Tibial nerve (tissue), 4 donors: ENCODE data around the gene HIBADH. TPM values are rescaled to one million over a fixed set of nuclear protein-coding genes. Genes with fewer than 3 reads are reported as not detected.

Experiments
- DNase-seq, 2 donors: peaks; one replicate each; pipeline ENCODE4 v3.0.0-alpha.2; 2019; ENCODE audit warnings: low spot score in 2 of 2
- H3K27ac ChIP-seq, 4 donors: fragments of 200-600 bp; sonication (generic) in 3 of 4; one replicate each; pipeline ENCODE4 v1.5.1; 2017 to 2019; ENCODE audit warnings: mild to moderate bottlenecking in 1 of 4
- H3K27me3 ChIP-seq, 2 donors: fragments of 200-600 bp; sonication (generic) in 1 of 2; one replicate each; pipeline versions ENCODE4 v1.5.1 to v1.6.0; 2017 to 2019
- H3K36me3 ChIP-seq, 3 donors: fragments of 200-600 bp; sonication (generic); one replicate each; pipeline ENCODE4 v1.5.1; 2018 to 2019
- H3K4me1 ChIP-seq, 4 donors: fragments of 200-600 bp; sonication (generic) in 3 of 4; one replicate each; pipeline ENCODE4 v1.5.1; 2017 to 2019
- H3K4me3 ChIP-seq, 4 donors: fragments of 200-600 bp; sonication (generic) in 3 of 4; one replicate each; pipeline ENCODE4 v1.5.1; 2017 to 2019; ENCODE audit warnings: mild to moderate bottlenecking in 1 of 4, moderate library complexity in 1 of 4
- H3K9me3 ChIP-seq, 4 donors: fragments of 200-600 bp; sonication (generic) in 3 of 4; one replicate each; pipeline ENCODE4 v1.5.1; 2017 to 2019
- CTCF ChIP-seq, 5 experiments: fragments of 200-600 bp in 3 of 5; fragments of 450-650 bp in 2 of 5; sonication (generic) in 3 of 5; IDR thresholded peaks; one replicate each; pipeline ENCODE4 v1.5.1; 2016 to 2019; ENCODE audit warnings: antibody characterized with exemption in 5 of 5, mild to moderate bottlenecking in 3 of 5, moderate library complexity in 2 of 5
- EP300 ChIP-seq, 2 donors: sonication (generic); formaldehyde crosslinking; IDR thresholded peaks; one replicate each; pipeline ENCODE4 v1.6.1; 2017; ENCODE audit warnings: antibody characterized with exemption in 2 of 2, mild to moderate bottlenecking in 1 of 2
- POLR2A ChIP-seq, 2 donors: fragments of 450-650 bp; IDR thresholded peaks; one replicate each; pipeline ENCODE4 v1.6.1; 2017; ENCODE audit warnings: antibody characterized with exemption in 2 of 2, mild to moderate bottlenecking in 2 of 2, moderate library complexity in 2 of 2
- WGBS, 2 donors: methylation state at CpG; one replicate each; pipeline ENCODE4 v1.1.5; 2018; 5-methylcytosine and 5-hydroxymethylcytosine counted together
- total RNA-seq, 4 donors: library from RNA; depleted of rRNA; stranded (reverse); fragments of >200 nt; gene quantifications; one replicate each; pipeline ENCODE4 v1.1.0, GENCODE V29; 2016

HIBADH gene
- total RNA-seq, 4 donors from 2014 or later, result 36.6 to 44.0 (median 41.7) TPM

- H3K27ac ChIP-seq, result no peak overlapping the region
- H3K27me3 ChIP-seq, result no peaks in the 10 kb centered on the region
- WGBS, 2 donors, result 63 to 66% methylated on average over 3 of the region's 3 CpGs
- peaks cover 0 to 62% (median 0%) of the 10 kb centered on the region in 3 donors for H3K36me3 ChIP-seq
- no peak for DNase-seq
- TF ChIP-seq POLR2A (IDR thresholded peaks at IDR 0.05), result no peak
- no peak for TF ChIP-seq EP300 (IDR thresholded peaks at IDR 0.05)
- no peak for TF ChIP-seq CTCF (IDR thresholded peaks at IDR 0.05)
- H3K4me3 ChIP-seq, result no peak overlapping the region
- peaks cover 0 to 37% (median 13%) of the 10 kb centered on the region in 4 donors for H3K9me3 ChIP-seq
- no peaks in the 10 kb centered on the region for H3K4me1 ChIP-seq
Measured at GRCh38 chr7:27616914-27617548, 45.7 kb downstream of the HIBADH start.

GRCh38 chr7:27616186-27616491 is 46.5 kb downstream of the HIBADH start:
- WGBS, 2 donors, result 88% methylated on average over 2 of the region's 2 CpGs

GRCh38 chr7:27615420-27616185 is 47.1 kb downstream of the HIBADH start:
- Histone ChIP-seq H3K9me3 (peaks cover 0 to 22% (median 8%) of the 10 kb centered on the region in 4 donors), H3K27ac (no peak overlapping the region), H3K36me3 (peaks cover 0 to 49% (median 0%) of the 10 kb centered on the region in 3 donors), H3K4me3 (no peak overlapping the region), H3K27me3 (no peaks in the 10 kb centered on the region), H3K4me1 (no peaks in the 10 kb centered on the region)
- no peak for TF ChIP-seq EP300 (IDR thresholded peaks at IDR 0.05)
- TF ChIP-seq CTCF (IDR thresholded peaks at IDR 0.05), result no peak
- no peak for TF ChIP-seq POLR2A (IDR thresholded peaks at IDR 0.05)
- DNase-seq, result no peak
- WGBS, 2 donors, result 83 to 85% methylated on average over 7 of the region's 7 CpGs

More at GRCh38 chr7:27616186-27616491, 46.5 kb downstream of the HIBADH start:
- Histone ChIP-seq H3K9me3 (peaks cover 0 to 28% (median 11%) of the 10 kb centered on the region in 4 donors), H3K4me1 (no peaks in the 10 kb centered on the region), H3K27ac (no peak overlapping the region), H3K27me3 (no peaks in the 10 kb centered on the region), H3K36me3 (peaks cover 0 to 53% (median 0%) of the 10 kb centered on the region in 3 donors), H3K4me3 (no peak overlapping the region)
- no peak for DNase-seq
- no peak for TF ChIP-seq EP300 (IDR thresholded peaks at IDR 0.05)
- no peak for TF ChIP-seq POLR2A (IDR thresholded peaks at IDR 0.05)
- TF ChIP-seq CTCF (IDR thresholded peaks at IDR 0.05), result no peak

- TF ChIP-seq POLR2A (IDR thresholded peaks at IDR 0.05), result no peak
- Histone ChIP-seq H3K27me3 (no peaks in the 10 kb centered on the region), H3K4me3 (no peak overlapping the region), H3K36me3 (peaks cover 0 to 37% (median 0%) of the 10 kb centered on the region in 3 donors), H3K4me1 (no peaks in the 10 kb centered on the region), H3K9me3 (peaks cover 0 to 7% (median under 1%) of the 10 kb centered on the region in 4 donors), H3K27ac (no peak overlapping the region)
- no peak for DNase-seq
- 96 to 98% methylated on average over 2 of the region's 2 CpGs for WGBS, 2 donors
Measured at GRCh38 chr7:27614095-27614494, 48.6 kb downstream of the HIBADH start.

- Histone ChIP-seq H3K4me1 (no peaks in the 10 kb centered on the region), H3K9me3 (no peaks in the 10 kb centered on the region), H3K27ac (no peak overlapping the region), H3K36me3 (peaks cover 0 to 10% (median 0%) of the 10 kb centered on the region in 3 donors), H3K27me3 (no peaks in the 10 kb centered on the region), H3K4me3 (no peak overlapping the region)
- 92 to 98% methylated on average over 3 of the region's 3 CpGs for WGBS, 2 donors
- DNase-seq, result no peak
- TF ChIP-seq EP300 (IDR thresholded peaks at IDR 0.05) (no peak), CTCF (IDR thresholded peaks at IDR 0.05) (no peak), POLR2A (IDR thresholded peaks at IDR 0.05) (no peak)
Measured at GRCh38 chr7:27611059-27611458, 51.6 kb downstream of the HIBADH start.
